NCI-H226 (cell line): ENCODE measurements around the gene RASGEF1C.

ENCODE experiments used
- DNase-seq: peaks from one replicate; pipeline ENCODE4 v3.0.0-alpha.2; 2015

The RASGEF1C gene

GRCh38 chr5:180118391-180118791, 90.6 kb downstream of the RASGEF1C start:
- DNase-seq, result no peak

GRCh38 chr5:180117000-180117725, 91.8 kb downstream of the RASGEF1C start:
- no peak for DNase-seq

DNA sequence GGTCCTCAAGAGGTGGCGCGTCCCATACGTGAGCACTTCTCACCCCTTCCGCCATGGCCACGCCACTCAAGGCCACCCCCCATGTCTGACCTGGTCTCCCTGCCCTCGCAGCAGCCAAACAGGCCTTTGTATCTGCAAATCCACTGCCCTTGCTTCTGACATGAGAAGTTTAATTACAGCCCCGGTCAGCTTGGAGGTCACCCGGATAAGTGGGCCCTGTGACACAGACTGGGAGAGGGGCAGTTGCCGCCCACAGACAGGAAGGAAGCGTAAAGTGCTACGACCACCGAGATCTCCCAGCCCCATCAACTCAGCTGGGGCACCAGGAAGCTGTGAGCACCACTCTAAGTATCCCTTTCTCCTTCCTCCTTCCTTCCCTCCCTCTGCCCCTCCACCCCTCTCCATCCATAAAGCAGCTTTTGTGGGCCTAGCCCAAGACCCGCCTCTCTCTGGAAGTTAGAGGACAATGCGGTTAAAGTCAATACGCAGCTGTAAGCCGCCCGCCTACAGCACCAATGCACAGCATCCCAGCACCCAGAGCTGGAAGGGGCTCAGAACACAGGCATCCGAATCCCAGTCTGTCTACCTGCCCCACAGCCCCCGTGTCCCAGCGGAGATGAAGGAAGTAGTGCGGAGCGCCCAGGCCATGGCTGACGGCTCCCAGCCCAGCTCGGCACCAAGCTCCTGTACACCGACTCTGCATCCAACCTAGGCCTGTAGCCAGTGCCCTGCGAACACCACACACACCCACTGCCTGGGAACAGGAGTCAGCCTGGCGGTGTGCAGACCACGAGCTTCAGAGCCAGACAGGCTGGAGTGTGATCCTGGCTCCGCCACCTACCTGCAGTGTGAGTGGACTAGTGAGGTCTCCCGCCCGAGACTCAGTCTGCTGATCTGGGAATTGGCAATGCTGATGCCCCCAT, 92.7 kb downstream of the RASGEF1C start:
- DNase-seq, result no peak

DNA sequence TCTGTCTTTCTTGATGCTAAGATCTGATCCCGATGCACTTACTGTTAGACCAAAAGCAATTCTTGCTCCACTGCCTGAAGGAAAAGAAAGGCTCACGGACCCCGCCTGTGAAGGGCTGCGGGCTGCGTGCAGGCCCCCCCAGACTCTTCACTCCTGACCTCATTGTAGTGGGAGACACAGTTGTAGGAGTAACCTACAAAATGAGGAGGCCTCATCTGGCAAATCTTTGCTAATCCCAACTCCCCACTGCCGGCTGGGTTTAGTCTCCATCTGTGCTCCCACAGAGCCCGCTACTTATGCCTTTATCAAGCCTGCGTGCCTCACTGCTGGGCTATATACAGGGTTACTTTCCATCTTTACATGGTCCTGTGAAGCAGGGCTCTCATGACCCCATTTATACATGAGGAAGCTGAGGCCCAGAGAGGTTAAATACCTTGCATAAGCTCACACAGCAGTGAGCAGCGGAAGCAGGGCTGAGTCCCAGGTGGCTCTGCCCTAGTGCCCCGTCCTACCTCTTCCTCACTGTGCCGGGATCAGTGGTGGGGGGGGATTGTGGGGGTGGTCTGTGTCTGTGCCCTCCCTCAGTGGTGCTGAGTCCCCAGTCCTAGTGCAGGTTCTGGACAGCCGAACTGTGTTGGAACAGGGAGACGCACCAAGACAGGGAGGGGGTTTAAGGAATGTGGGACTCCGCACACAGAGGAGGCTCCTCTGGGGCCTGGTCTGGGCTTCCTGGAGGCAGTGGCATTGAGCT, 93.5 kb downstream of the RASGEF1C start:
- no peak for DNase-seq

GRCh38 chr5:180114304-180115003, 94.6 kb downstream of the RASGEF1C start:
- no peak for DNase-seq

DNA sequence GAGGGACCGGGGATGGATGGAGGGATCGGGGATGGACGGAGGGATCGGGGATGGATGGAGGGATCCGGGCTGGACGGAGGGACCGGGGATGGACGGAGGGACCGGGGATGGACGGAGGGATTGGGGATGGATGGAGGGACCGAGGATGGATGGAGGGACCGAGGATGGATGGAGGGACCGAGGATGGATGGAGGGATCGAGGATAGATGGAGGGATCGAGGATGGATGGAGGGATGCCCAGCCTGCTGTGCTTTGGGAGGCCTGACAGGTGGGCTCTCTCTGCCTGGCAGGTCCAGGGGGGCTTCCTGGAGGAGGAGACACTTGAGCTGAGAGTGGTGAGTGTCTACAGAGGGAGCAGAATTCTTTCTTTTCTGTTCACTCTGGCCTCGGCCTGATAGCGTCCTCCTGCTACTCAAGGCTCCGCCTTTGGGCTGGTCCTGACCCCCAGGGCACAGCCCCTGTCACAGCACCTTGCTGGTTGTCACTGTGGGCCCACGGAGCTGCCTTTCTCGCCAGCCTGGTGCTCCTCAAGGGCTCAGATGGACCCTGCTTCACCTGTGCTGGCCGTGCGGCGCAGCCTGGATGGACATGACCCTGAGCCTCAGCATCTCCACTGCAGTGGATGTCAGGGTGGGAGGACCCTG, 95.2 kb downstream of the RASGEF1C start:
- no peak for DNase-seq

DNA sequence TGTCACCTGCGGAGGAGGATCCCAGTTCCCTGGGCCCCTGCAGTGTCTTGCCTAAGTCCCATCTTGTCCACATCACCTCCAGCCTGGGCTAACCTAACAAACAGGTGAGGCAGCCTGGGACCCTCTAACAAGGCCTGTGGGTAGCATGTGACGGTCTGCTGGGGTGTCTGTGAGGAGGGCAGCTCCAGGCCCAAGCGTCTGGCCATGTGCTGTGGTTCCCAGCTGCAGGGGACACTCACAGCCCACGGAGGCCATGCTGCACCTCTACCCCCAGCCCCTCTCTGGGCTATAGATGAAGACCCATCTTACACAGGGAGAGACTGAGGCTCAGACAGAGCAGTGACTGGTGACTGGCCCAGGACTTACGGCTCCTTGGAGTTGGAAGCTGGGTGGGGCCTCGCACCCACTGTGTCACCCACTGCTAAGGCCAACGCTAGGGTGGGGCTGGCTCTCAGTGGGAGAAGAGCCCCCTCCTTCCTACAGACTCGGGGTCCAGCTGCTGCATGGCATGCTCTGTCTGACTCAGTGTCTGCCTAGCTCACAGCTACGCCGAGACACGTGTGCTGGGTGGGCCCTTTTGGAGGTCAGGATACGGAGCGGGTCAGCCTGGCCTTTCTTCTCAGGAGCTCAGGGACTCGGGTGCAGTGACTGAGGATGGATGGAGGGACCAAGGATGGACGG, 96.7 kb downstream of the RASGEF1C start:
- DNase-seq, result no peak

GRCh38 chr5:180111273-180112002, 97.6 kb downstream of the RASGEF1C start:
- no peak for DNase-seq

DNA sequence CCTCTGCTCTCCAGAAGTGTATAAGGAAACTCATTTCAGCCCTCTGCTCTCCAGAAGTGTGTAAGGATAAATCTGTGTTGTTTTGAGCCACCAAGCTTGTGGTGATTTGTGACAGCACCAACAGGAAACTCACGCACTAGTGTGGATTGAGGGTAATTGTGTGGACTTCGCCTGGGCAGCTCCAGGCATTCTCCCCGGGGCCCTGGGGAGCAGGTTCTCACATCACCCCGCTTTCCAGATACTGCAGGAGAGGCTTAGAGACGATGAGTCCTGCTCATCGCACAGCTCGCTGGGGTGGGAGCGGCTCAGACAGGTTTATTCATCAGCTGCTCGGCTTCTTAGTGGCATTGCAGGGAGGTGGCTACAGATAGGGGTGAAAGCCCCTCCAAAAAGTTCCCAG, 99.1 kb downstream of the RASGEF1C start:
- no peak for DNase-seq

DNA sequence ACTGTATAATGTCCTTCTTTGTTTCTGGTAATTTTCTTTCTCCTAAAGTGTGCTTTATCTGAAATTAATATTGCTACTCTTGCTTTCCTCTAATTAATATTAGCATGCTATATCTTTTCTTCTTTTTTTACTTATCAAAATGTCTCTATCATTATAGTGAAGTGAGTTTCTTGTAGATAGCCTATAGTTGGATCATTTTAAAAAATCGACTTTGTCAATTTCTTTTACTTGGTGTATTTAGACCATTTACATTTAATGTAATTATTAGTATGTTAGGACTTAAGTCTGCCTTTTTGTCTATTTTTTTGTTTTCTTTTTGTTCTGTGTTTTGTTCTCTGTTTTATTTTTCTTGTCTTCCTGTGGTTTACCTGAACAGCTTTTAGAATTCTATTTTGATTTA, 102.0 kb downstream of the RASGEF1C start:
- DNase-seq, result no peak

DNA sequence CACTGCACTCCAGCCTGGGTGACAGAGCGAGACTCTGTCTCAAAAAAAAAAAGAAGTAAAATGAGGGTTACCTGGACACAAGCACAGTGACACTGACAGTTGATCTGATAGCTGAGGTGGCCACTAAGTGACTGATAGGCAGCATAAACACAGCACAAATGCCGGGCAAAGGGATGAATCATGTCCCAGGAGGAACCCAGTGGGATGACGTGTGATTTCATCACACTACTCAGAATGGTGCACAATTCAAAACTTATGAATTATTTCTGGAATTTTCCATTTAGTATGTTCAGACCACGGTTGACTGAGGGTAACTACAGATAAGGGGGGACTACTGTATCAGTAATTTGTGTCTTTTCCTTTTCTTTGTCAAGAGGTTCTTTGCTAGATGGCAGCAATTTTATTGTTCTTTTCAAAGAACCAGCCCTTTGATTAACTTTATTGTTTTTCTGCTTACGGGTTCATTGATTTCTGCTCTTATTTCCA, 103.1 kb downstream of the RASGEF1C start:
- DNase-seq, result no peak

GRCh38 chr5:180104168-180104530, 104.9 kb downstream of the RASGEF1C start:
- DNase-seq, result no peak

- DNase-seq, result no peak
These were observed 105.4 kb downstream of the RASGEF1C start for GRCh38 chr5:180103487-180104167.

DNA sequence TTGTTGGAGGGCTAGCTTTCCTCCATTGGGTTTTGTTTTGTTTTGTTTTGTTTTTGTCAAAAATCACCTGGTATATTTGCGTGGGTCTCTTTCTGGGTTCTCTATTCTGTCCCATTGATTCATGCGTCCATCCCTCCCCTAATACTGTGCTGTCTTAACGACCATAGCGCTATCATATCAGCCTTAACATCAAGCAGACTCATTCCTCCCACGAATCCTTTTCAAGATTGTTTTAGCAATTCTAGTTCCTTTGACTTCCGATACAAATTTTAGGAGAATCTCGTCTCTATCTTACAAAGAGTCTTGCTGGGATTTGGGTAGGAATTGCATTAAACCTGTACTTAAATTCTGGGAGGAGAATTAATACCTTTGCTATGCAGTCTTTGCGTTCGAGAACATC, 106.4 kb downstream of the RASGEF1C start:
- no peak for DNase-seq

- no peak for DNase-seq
These were observed 107.4 kb downstream of the RASGEF1C start for GRCh38 chr5:180101451-180102105.

DNA sequence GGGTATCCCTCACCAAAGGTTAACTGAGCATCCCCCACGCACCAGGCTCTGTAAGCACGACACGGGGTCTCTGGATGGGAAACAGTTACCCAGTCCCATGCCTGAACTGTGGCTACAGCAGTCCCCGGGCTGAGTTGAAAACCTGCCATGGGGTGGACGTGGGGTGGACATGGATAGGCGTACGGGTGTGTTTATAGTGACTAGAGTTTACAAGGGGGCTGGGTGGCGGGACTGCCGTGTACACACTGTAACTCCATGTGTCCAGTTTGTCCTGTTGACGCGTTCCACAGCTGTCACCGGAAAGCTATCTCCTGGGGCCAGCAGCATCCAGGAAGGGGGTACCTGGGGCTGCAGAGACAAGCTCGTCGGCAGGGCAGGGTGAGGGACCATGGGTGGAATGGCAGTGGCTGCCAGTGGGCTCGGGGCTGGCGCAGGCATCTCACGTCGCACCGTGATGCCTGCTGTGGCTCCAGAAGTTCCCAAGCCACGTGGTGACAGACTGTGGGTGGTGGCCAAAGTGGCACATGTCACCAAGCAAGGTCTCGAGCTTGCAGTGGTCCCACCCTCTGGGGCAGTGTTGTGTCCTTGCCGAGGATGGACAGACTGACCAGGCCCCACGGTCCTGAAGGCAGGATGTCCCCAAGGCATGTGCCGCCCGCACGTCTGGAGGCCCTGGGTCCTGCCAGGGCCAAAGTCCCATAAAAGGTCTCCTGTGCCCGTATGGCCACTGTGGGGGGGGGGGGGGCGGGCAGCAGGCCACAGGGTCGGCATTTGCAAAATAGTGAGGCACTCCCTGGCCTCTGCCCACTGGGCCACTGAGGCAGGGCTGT, 108.2 kb downstream of the RASGEF1C start:
- DNase-seq, result no peak

DNA sequence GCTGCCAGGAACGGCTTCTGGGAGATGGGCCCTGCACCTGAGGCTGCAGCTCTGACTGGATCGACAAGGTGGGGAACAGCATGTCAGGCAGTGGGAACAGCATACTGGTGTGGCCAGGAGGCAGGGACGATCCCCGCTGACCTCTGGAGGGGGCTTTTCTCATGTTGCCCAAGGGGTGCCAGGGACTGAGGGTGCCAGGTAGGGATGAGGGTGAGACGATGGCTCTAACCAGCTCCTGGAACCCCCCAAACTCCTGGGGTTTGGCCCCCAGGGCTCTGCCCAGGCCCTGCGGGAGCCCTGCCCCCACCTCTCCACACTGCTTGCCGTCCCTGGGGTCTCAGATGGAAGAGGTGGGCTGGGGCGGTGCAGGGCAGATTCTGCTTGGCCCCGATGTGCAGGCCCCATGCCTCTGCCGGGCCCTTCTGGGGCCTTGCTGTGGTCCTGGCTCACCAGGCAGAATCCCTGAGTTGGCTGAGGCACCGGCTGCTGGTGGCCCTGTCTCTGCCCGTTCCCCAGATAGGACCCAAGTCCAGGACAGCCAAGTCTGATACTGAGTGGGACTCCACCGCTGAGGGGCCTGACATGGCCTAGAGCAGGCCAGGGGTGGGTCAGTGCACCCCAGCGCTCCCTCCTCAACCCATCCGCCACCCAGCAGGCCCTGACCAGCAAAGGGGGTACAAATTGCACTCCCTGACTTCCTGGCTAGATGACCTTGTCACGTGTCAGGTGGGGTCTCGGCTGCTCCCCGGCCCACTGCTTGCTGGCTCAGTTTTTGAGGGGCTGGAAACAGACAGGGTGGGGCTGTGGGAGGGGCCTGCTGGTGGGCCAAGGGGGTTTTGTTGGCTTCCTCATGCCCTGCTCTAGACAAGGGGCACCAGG, 109.0 kb downstream of the RASGEF1C start:
- DNase-seq, result no peak
